Spleen (tissue), 7 donors: ENCODE measurements around the gene IGSF9.

ENCODE experiments used
- POLR2A ChIP-seq, 3 donors: fragments of 450-650 bp; IDR thresholded peaks; one replicate each; pipeline ENCODE4 v1.5.1; 2017; ENCODE audit warnings: antibody characterized with exemption in 3 of 3, mild to moderate bottlenecking in 1 of 3
- POLR2AphosphoS5 ChIP-seq, 3 donors: sonication (generic); formaldehyde crosslinking; IDR thresholded peaks; one replicate each; pipeline ENCODE4 v1.5.1; 2017; ENCODE audit warnings: antibody characterized with exemption in 3 of 3
- TF ChIP-seq, protein P1 (sequence below), 11 experiments: fragments of 200-600 bp in 7 of 11; fragments of 450-650 bp in 4 of 11; sonication (generic) in 4 of 11; IDR thresholded peaks in 8 of 11; conservative IDR thresholded peaks in 3 of 11; 1 replicate in 7 of 11; 2 replicates in 4 of 11; pipeline versions ENCODE4 v1.4.0 to v1.8.0; 2016 to 2021; ENCODE audit warnings: antibody characterized with exemption in 11 of 11, inconsistent platforms in 4 of 11, mild to moderate bottlenecking in 1 of 11
- donor health status: DM: no; HTN: no; CAD: no; lungs with moderate emphysema.
- donor health status: DM: no; HTN: no; CAD: no.
- donor health status: DM: no; HTN: no; CAD: no.

DNA sequence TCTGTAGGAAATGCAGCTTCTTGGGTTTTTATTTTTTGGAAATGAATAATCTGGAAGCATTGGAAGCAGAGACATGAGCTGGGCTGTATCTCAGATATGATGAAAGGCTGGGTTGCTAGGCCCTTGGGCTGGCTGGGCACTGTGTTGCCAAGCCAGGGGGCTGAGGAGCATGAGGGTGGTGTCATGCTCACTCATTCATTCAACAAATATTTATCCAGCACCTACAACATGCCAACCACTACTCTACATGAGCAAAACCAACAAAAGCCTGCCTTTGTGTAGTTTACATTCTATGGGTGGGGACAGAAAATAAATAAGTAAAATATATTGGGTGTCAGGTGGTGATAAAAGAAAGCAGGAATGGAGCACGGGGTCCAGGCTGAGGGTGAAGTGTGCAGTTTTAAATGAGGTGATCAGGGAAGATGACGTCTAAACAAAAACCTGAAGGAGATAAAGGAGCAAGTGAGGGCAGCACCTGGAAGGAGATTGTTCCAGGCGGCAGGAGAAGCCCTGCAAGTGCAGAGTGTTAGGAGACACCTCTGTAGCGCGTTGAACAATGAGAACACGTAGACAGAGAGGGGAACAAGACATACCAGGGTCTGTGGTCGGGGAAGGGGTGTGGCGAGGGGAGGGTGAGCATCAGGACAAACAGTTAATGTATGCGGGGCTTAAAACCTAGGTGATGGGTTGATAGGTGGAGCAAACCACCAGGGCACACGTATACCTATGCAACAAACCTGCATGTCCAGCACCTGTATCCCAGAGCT is 31.0 kb downstream of the IGSF9 start:
- TF ChIP-seq, protein P1, sequence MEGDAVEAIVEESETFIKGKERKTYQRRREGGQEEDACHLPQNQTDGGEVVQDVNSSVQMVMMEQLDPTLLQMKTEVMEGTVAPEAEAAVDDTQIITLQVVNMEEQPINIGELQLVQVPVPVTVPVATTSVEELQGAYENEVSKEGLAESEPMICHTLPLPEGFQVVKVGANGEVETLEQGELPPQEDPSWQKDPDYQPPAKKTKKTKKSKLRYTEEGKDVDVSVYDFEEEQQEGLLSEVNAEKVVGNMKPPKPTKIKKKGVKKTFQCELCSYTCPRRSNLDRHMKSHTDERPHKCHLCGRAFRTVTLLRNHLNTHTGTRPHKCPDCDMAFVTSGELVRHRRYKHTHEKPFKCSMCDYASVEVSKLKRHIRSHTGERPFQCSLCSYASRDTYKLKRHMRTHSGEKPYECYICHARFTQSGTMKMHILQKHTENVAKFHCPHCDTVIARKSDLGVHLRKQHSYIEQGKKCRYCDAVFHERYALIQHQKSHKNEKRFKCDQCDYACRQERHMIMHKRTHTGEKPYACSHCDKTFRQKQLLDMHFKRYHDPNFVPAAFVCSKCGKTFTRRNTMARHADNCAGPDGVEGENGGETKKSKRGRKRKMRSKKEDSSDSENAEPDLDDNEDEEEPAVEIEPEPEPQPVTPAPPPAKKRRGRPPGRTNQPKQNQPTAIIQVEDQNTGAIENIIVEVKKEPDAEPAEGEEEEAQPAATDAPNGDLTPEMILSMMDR (IDR thresholded peaks at IDR 0.05 in 8 of 11, conservative IDR thresholded peaks at IDR 0.05 in 3 of 11), result no peak
- no peak for TF ChIP-seq POLR2A (IDR thresholded peaks at IDR 0.05)
- TF ChIP-seq POLR2AphosphoS5 (IDR thresholded peaks at IDR 0.05), result no peak
